NCI-H2107 treated with DMSO at 0.1 percent for 48 hours (cell line): ENCODE results near the gene IL16.
"Not testable (repeated sequence)": the region's sequence is repeated elsewhere in the genome, so short reads cannot be mapped to it uniquely, and the experiment has no call there.

ENCODE experiments used
- DNase-seq: peaks from one replicate; lab custom pipeline; 2025; ENCODE audit not compliant: unreplicated experiment; lab: John Stamatoyannopoulos, UW

IL16 gene

GRCh38 chr15:81196576-81197254, at the start of gene IL16:
IL16 (plus strand) TSS chr15:81196879; CDS start chr15:81225400, 28,521 bp downstream.
- no peak for DNase-seq

- no peak for DNase-seq
Measured at GRCh38 chr15:81151389-81151788, 45.3 kb upstream of the IL16 start.

GRCh38 chr15:81152339-81152738, 44.3 kb upstream of the IL16 start:
- no peak for DNase-seq

GRCh38 chr15:81152799-81153198, 43.9 kb upstream of the IL16 start:
- DNase-seq: no peak

- no peak for DNase-seq
Measured at GRCh38 chr15:81155375-81156218, 41.1 kb upstream of the IL16 start.

- no peak for DNase-seq
Measured at GRCh38 chr15:81156324-81156723, 40.4 kb upstream of the IL16 start.

- no peak for DNase-seq
Measured at GRCh38 chr15:81157195-81157938, 39.3 kb upstream of the IL16 start.

GRCh38 chr15:81157939-81158223, 38.8 kb upstream of the IL16 start:
- DNase-seq: no peak

- not testable (repeated sequence) for DNase-seq
Measured at GRCh38 chr15:81158561-81158960, 38.1 kb upstream of the IL16 start.

GRCh38 chr15:81160312-81161159, 36.1 kb upstream of the IL16 start:
- DNase-seq: no peak

- DNase-seq: no peak
Measured at GRCh38 chr15:81161160-81161673, 35.5 kb upstream of the IL16 start.

GRCh38 chr15:81161851-81162250, 34.8 kb upstream of the IL16 start:
- no peak for DNase-seq

- DNase-seq: no peak
Measured at GRCh38 chr15:81163961-81164800, 32.5 kb upstream of the IL16 start.

GRCh38 chr15:81165535-81165934, 31.1 kb upstream of the IL16 start:
- no peak for DNase-seq

- no peak for DNase-seq
Measured at GRCh38 chr15:81166636-81167305, 29.9 kb upstream of the IL16 start.

GRCh38 chr15:81168131-81168526, 28.6 kb upstream of the IL16 start:
- no peak for DNase-seq

GRCh38 chr15:81168644-81169043, 28.0 kb upstream of the IL16 start:
- DNase-seq: no peak

- no peak for DNase-seq
Measured at GRCh38 chr15:81170511-81170910, 26.2 kb upstream of the IL16 start.

GRCh38 chr15:81171286-81171685, 25.4 kb upstream of the IL16 start:
- no peak for DNase-seq
